IPS DF 19.7 (cell line): ENCODE measurements around the gene INO80E.

Experiments used
- DNase-seq: peaks from one replicate; pipeline ENCODE4 v3.0.0-alpha.2; 2013; ENCODE audit warnings: low read depth, low spot score

The INO80E gene

GRCh38 chr16:29975811-29976511 is 20.1 kb upstream of the INO80E start:
- DNase-seq: no peak

- no peak for DNase-seq
These were observed 18.8 kb upstream of the INO80E start for GRCh38 chr16:29977063-29977825.

GRCh38 chr16:29978081-29978480 is 18.0 kb upstream of the INO80E start:
- no peak for DNase-seq

GRCh38 chr16:29978564-29979270 is 17.3 kb upstream of the INO80E start:
- DNase-seq: no peak

GRCh38 chr16:29982560-29983419 is 13.3 kb upstream of the INO80E start:
- no peak for DNase-seq

- DNase-seq: no peak
These were observed 12.5 kb upstream of the INO80E start for GRCh38 chr16:29983420-29984136.

DNA sequence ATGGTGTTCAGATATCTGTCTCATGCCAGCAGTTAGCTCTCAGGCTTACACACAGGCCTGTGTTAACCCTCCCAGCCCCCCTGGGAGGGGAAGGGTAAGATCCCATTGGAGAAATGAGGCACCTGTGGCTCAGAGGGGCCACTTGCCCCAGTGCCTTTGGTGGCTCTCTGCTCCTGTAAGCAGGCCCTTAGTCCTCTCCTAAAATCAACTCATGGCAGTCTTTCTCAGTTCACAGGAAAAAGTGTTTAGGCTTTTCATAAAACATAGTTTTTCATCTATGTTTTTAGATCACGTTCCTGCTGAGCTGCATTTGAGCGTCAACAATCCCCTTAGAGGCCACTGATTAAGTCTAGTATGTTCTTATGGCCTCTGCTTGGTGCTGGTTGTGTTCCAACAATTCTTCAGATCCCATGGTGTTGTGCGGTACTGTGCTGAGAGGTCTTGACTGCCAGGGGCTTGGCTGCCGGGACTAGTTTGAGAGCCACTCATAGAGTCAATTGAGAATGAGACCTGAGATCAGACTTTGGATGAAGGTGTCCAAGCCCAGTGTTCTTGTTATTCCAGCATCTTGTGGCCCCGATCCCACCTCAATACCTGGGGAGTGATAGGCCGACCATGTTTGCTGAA is 11.8 kb upstream of the INO80E start:
- DNase-seq: no peak

DNA sequence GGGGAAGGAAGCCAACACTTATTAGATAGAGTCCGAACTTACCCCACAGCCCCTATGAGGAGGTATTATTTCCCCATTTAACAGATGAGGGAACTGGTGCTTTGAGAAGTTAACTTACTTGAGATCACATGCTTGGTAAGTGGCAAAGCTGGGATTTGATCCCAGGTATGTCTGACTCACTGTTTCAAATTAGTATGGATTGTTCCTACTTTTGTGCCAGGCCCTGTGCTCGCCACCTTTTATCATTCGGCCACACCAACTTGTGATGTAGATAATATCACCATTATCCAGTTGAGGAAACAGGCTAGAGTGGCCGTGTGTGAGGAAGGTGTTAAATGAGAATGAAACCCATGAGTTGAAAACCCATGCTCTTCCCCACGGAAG is 11.3 kb upstream of the INO80E start:
- DNase-seq: no peak

GRCh38 chr16:29985271-29985811 is 10.7 kb upstream of the INO80E start:
- no peak for DNase-seq

- DNase-seq: no peak
These were observed 9.8 kb upstream of the INO80E start for GRCh38 chr16:29986231-29986630.

DNA sequence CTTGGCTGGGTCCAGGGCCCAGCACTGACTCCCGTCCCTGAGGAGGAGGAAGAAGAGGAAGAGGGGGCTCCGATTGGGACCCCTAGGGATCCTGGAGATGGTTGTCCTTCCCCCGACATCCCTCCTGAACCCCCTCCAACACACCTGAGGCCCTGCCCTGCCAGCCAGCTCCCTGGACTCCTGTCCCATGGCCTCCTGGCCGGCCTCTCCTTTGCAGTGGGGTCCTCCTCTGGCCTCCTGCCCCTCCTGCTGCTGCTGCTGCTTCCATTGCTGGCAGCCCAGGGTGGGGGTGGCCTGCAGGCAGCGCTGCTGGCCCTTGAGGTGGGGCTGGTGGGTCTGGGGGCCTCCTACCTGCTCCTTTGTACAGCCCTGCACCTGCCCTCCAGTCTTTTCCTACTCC is 9.1 kb upstream of the INO80E start:
- no peak for DNase-seq

DNA sequence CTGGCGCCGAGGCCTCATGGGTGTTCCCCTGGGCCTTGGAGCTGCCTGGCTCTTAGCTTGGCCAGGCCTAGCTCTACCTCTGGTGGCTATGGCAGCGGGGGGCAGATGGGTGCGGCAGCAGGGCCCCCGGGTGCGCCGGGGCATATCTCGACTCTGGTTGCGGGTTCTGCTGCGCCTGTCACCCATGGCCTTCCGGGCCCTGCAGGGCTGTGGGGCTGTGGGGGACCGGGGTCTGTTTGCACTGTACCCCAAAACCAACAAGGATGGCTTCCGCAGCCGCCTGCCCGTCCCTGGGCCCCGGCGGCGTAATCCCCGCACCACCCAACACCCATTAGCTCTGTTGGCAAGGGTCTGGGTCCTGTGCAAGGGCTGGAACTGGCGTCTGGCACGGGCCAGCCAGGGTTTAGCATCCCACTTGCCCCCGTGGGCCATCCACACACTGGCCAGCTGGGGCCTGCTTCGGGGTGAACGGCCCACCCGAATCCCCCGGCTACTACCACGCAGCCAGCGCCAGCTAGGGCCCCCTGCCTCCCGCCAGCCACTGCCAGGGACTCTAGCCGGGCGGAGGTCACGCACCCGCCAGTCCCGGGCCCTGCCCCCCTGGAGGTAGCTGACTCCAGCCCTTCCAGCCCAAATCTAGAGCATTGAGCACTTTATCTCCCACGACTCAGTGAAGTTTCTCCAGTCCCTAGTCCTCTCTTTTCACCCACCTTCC is 8.5 kb upstream of the INO80E start:
- no peak for DNase-seq

- no peak for DNase-seq
These were observed 7.5 kb upstream of the INO80E start for GRCh38 chr16:29988346-29989075.

DNA sequence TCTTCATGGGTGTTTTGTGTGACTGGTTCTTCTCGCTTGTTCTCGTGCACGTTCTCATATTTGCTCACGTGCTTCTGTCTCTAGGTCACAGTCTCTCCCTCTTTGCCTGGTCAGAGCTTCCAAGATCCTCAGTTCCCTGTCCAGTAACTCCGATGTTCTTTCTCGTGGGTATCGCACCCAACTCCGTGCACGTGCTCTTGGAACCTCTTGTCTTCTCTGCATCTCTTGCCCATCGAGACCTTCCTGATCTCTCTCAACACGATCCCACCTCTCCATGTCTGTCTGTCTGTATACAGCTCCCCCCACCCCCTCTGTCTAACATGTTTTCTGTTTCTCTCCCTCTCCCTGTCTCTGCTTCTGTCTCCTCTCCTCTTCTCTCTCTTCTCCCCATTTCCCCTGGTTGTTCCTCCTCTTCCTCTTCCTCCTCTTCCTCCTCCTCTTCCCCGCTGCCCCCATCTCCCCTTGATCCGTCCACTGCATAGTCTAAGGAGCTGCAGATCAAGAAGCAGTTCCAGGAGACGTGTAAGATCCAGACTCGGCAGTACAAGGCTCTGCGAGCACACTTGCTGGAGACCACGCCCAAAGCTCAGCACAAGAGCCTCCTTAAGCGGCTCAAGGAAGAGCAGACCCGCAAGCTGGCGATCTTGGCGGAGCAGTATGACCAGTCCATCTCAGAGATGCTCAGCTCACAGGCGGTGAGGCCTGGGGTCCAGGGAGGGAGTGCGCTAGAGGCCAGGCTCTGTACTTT is 6.8 kb upstream of the INO80E start:
- DNase-seq: no peak

DNA sequence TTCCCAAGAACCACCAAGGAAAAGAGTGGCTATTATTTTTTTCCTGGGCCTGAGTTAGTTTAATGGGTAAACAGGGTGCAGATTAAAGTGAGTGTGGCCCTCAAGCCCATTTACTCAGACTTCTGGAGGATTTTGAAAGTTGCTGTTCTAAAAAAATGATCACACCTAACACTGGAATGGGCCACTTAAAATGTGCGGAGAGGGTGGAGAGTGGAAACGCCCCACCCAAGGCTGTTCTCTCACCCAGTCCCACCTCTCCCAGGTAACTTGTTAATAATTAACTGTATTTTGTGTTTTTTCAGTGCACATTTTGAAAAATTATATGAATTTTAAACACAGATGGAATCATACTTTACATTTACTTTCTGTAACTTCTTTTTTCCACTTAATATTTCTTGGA is 6.0 kb upstream of the INO80E start:
- DNase-seq: no peak

GRCh38 chr16:29990883-29991570 is 5.0 kb upstream of the INO80E start:
- DNase-seq: no peak

DNA sequence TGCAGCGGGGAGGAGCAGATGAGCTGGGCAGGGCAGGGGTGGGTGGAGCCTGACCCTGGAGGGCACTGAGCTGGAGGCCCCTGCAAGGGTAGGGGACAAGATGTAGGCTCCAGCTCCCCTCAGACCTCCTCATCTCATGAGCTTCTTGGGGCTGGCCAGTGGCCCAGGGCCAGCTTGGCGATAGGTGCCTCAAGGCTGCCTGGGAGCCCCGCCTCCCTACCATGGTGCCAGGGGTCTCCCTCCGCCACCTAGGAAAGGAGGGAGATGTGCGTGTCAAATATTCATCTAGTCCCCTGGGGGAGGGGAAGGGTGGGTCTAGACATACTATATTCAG is 4.5 kb upstream of the INO80E start:
- no peak for DNase-seq
